HUES64 (cell line): Measurements from ENCODE around the gene ABR.
A peak's percentile ranks its signal among the peaks of the same experiment; 100 is the strongest.
"Not testable (repeated sequence)": the region's sequence is repeated elsewhere in the genome, so short reads cannot be mapped to it uniquely, and the experiment has no call there.

Experiments used
- H3K27ac ChIP-seq: 2 replicates; pipeline ENCODE4 v1.7.0; 2013; ENCODE audit warnings: low read depth, low read length, inconsistent platforms
- H3K27me3 ChIP-seq: 2 replicates; pipeline ENCODE4 v1.6.1; 2013; ENCODE audit warnings: mild to moderate bottlenecking, low read length; ENCODE audit not compliant: insufficient read depth
- H3K36me3 ChIP-seq: 2 replicates; pipeline ENCODE4 v1.6.1; 2013; ENCODE audit warnings: mild to moderate bottlenecking, low read length; ENCODE audit not compliant: insufficient read depth
- H3K4me1 ChIP-seq: 2 replicates; pipeline ENCODE4 v1.6.1; 2013; ENCODE audit warnings: mild to moderate bottlenecking, low read length, moderate library complexity; ENCODE audit not compliant: insufficient read depth
- H3K4me3 ChIP-seq: 2 replicates; pipeline ENCODE4 v1.5.1; 2013; ENCODE audit warnings: mild to moderate bottlenecking, low read length, moderate library complexity
- H3K9ac ChIP-seq: 2 replicates; pipeline ENCODE4 v1.6.1; 2013; ENCODE audit warnings: mild to moderate bottlenecking, low read depth, low read length
- H3K9me3 ChIP-seq: 2 replicates; pipeline ENCODE4 v1.6.1; 2013; ENCODE audit warnings: low read depth, low read length; ENCODE audit not compliant: insufficient read depth
- WGBS: fragments of 150-250, 120-280 bp; methylation state at CpG from one replicate; pipeline ENCODE4 v1.1.7; 2013; ENCODE audit warnings: missing lambda C conversion rate; 5-methylcytosine and 5-hydroxymethylcytosine counted together

The ABR gene

GRCh38 chr17:979539-980405 is 200.0 kb downstream of the ABR start, which contains the start of gene NXN:
Gene NXN (minus strand): TSS chr17:979776.
- 1% methylated on average over 92 of the region's 94 CpGs for WGBS
- peak within 1 kb of the TSS; percentile 88 for H3K4me3 ChIP-seq
- no peaks in the 10 kb centered on the region for H3K27me3 ChIP-seq
- peak within 1 kb of the TSS; percentile 81 for H3K27ac ChIP-seq
- no peaks in the 10 kb centered on the region for H3K36me3 ChIP-seq
- peak within 1 kb of the TSS; percentile 88 for H3K9ac ChIP-seq
- H3K9me3 ChIP-seq = no peaks in the 10 kb centered on the region
- H3K4me1 ChIP-seq = peaks cover 29% of the 10 kb centered on the region

DNA sequence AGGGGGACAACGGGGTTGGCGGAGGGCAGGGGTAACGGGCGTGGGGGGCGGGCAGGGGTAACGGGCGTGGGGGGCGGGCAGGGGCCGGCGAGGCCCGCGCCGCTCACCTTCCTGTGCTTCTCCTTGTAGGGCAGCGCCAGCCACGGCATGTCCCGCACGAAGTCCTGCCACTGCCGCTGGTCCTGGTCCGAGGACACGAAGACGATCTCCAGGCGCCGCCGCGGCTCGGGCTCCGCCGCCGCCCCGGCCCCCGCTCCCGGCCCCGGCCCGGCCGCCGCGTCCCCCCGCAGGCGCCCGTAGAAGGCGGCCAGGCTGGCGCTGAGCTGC is 200.6 kb downstream of the ABR start:
- Histone ChIP-seq H3K36me3 (no peaks in the 10 kb centered on the region), H3K4me1 (peaks cover 29% of the 10 kb centered on the region), H3K9me3 (no peaks in the 10 kb centered on the region), H3K9ac (peak overlapping the region; percentile 82), H3K27ac (peak overlapping the region; percentile 75; the same call in 1 of the 2 replicates), H3K27me3 (no peaks in the 10 kb centered on the region), H3K4me3 (peak overlapping the region; percentile 88)
- WGBS = under 1% methylated on average over 37 of the region's 42 CpGs

DNA sequence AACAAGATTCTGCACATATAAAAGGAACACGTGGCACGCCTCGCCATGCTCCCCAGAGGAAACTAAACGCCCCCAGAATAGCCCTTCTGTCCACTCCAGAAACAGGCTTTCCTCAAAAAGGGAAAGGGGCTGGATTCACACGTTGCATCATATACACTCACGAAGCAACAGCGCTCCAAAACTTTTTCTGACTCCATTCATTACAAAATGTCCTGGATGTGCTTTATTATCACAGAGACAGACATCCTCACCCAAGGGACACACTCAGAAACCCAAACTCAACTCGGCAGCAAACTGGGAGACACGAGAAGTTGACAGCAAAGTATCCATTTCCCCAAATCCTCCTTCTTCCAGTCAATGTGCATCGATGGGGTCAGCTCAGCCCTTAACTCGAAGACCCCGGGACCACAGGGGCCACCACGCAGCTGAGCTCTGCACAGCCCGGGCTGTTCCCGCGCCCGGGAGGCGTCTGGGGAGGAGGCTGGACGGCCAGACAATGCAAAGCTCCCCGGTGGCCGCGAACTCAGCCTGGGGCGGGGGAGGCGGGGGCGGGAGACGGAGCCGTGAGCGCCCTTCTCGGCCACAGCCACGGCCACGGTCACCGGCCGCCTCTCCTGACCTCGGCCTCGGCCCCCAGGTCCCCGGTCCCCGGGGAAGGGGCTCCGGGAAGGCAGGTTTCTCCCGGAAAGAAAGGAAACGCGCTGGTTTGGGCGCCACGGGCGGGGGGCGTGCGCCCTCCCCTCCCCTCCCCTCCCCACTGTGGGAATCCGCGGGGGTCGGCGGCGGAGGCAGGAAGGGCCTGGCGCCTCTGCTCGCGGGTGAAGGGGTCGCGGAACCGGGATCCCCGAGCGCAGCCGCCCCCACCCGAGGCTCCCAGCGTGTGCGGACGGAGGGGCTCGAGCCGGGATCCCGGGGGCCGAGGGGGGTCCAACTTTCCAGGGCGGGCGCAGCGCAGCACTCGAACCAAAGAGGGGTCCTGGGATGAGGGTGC is 201.4 kb downstream of the ABR start:
- Histone ChIP-seq H3K36me3 (no peaks in the 10 kb centered on the region), H3K9ac (peak overlapping the region; percentile 88), H3K27ac (peak overlapping the region; percentile 81; the same call in 1 of the 2 replicates), H3K4me3 (peak overlapping the region; percentile 77), H3K9me3 (no peaks in the 10 kb centered on the region), H3K27me3 (no peaks in the 10 kb centered on the region), H3K4me1 (peaks cover 29% of the 10 kb centered on the region)
- WGBS = under 1% methylated on average over 65 of the region's 72 CpGs

DNA sequence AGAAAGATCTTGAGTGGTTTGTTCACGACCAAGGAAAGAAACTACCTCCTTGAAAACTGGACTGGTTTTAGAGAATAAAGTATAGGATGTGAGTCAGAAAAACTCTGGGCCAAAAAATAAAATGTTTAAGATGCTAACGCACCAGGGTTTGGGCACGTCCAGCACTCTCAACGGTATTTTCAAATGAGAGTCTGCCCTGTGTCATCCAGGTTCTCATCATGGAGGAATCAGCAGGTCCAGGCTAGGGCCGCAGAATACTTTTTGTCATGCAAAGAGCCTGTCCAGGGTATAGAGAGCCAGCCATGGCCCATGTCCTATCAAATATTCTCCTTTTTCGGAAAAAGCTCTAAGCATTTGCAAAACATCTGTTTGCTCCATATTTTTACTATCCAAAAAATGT is 202.6 kb downstream of the ABR start:
- H3K27me3 ChIP-seq = no peaks in the 10 kb centered on the region
- peaks cover 29% of the 10 kb centered on the region for H3K4me1 ChIP-seq
- WGBS = 30% methylated on average over 6 of the region's 6 CpGs
- H3K27ac ChIP-seq = no peak overlapping the region
- peak overlapping the region; percentile 88; the same call in 1 of the 2 replicates for H3K9ac ChIP-seq
- no peaks in the 10 kb centered on the region for H3K9me3 ChIP-seq
- H3K36me3 ChIP-seq = no peaks in the 10 kb centered on the region
- peak overlapping the region; percentile 77 for H3K4me3 ChIP-seq

- Histone ChIP-seq H3K27ac (no peak overlapping the region), H3K36me3 (no peaks in the 10 kb centered on the region), H3K9ac (no peak overlapping the region), H3K9me3 (no peaks in the 10 kb centered on the region), H3K4me1 (peaks cover 29% of the 10 kb centered on the region), H3K4me3 (no peak overlapping the region), H3K27me3 (no peaks in the 10 kb centered on the region)
- 89% methylated on average over 5 of the region's 6 CpGs for WGBS
These were observed 203.5 kb downstream of the ABR start for GRCh38 chr17:976312-976711.

DNA sequence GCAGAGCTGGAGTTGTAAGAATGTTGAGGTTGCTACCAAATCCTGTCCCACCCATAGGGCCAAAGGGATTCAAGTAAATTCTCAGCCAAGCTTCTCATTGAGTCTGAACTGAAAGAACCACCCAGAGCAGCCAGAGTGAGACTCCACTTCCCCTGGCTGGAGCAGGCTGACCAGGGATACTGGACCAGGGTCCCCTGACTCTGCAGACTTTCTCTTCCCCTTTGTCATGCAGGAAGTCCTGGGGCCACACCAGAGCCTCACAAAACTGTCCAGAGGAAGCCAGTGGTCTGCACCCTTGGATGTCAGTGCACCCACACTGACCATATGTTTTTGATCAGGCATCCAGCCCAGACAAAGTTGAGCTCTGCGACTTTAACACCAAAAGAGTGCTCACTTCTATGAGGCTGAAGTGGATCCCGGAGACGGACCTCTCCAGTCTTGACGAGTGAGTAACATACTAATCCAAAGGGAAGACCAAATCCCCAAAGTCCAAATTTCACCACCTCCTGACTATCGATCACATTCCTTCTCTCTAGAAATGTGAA is 204.3 kb downstream of the ABR start:
- Histone ChIP-seq H3K36me3 (no peaks in the 10 kb centered on the region), H3K9ac (no peak overlapping the region), H3K4me3 (no peak overlapping the region), H3K9me3 (no peaks in the 10 kb centered on the region), H3K4me1 (peaks cover 33% of the 10 kb centered on the region), H3K27ac (no peak overlapping the region), H3K27me3 (no peaks in the 10 kb centered on the region)
- WGBS = 81% methylated on average over 5 of the region's 5 CpGs

DNA sequence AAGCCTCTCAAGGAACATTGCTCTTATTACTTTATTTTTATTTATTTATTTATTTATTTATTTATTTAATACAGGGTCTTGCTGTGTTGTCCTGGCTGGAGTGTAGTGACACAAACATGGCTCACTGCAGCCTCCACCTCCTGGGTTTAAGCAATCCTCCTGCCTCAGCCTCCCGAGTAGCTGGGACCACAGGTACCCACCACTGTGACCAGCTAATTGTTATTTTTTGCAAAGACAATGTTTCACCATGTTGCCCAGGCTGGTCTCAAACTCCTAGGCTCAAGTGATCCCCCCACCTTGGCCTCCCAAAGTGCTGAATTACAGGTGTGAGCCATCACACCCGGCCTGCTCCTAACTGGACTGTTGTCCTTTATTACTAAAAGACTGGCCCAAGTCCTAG is 205.0 kb downstream of the ABR start:
- 90% methylated on average over 2 of the region's 2 CpGs for WGBS

DNA sequence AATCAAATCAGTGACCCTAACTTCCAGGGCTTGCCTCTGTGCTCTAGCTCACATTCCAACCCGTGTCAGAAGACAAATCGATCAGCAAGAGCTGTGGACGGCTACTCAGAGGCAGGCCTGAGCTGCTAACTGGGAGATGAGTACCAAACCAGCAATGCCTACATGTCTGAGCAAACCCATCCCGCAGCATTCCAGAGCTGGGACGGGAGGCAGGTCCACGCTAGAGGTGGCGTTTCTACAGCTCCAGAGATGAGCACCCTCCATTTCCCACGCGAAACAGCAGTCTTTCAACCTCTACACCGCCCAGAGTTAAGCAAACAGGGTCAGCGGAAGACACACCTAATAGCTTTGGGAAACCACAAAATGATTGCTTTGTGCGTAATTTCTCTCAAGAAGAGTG is 206.7 kb downstream of the ABR start:
- peaks cover 48% of the 10 kb centered on the region for H3K4me1 ChIP-seq
- H3K36me3 ChIP-seq = no peaks in the 10 kb centered on the region
- no peak overlapping the region for H3K27ac ChIP-seq
- H3K9ac ChIP-seq = no peak overlapping the region
- no peaks in the 10 kb centered on the region for H3K9me3 ChIP-seq
- H3K27me3 ChIP-seq = no peaks in the 10 kb centered on the region
- WGBS = 88% methylated on average over 12 of the region's 12 CpGs
- no peak overlapping the region for H3K4me3 ChIP-seq

More for the DNA sequence above, 205.0 kb downstream of the ABR start:
- not testable (repeated sequence) for H3K27ac ChIP-seq, H3K27me3 ChIP-seq, H3K9ac ChIP-seq, H3K36me3 ChIP-seq, H3K4me3 ChIP-seq, H3K9me3 ChIP-seq
- H3K4me1 ChIP-seq = peaks cover 37% of the 10 kb centered on the region

DNA sequence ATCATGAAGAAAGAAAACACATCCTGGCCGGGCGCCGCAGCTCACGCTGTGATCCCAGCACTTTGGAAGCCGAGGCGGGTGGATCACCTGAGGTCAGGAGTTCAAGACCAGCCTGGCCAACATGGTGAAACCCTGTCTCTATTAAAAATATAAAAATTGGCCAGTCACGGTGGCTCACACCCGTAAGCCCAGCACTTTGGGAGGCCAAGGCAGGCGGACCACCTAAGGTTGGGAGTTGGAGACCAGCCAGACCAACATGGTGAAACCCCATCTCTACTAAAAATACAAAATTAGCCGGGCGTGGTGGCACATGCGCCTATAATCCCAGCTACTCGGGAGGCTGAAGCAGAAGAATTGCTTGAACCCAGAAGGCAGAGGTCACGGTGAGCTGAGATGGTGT is 207.9 kb downstream of the ABR start:
- WGBS = 94% methylated on average over 14 of the region's 14 CpGs
- H3K9me3 ChIP-seq, H3K4me3 ChIP-seq, H3K27me3 ChIP-seq, H3K9ac ChIP-seq, H3K36me3 ChIP-seq, H3K27ac ChIP-seq: not testable (repeated sequence)
- peaks cover 43% of the 10 kb centered on the region for H3K4me1 ChIP-seq

DNA sequence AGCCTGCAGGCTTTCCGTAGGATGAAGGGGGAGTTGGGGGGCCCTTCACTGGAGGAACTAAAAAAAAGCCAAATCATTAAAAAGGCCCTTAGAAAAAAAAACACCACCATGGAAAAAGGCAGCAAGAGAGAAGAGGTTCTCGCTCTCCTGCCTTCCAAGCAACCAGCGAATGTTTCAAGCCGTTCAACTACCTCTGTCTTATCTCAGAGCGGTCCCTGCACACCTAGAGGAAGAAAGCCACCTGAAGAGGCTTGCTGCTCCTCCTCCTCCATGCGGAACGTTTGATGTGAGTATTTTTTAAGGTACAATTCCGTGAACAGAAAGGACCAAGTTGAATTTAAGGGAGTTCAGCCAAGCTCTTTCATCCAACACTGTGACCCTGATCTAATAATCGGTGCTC is 209.4 kb downstream of the ABR start:
- no peaks in the 10 kb centered on the region for H3K36me3 ChIP-seq
- H3K9me3 ChIP-seq = no peaks in the 10 kb centered on the region
- 69% methylated on average over 8 of the region's 9 CpGs for WGBS
- peak overlapping the region; percentile 65 for H3K27ac ChIP-seq
- H3K4me3 ChIP-seq = no peak overlapping the region
- H3K9ac ChIP-seq = no peak overlapping the region
- peaks cover 33% of the 10 kb centered on the region for H3K4me1 ChIP-seq
- H3K27me3 ChIP-seq = no peaks in the 10 kb centered on the region
